Vagina (tissue), 2 donors: ENCODE measurements around the gene TK2. TPM values are rescaled to one million over a fixed set of nuclear protein-coding genes. Genes with fewer than 3 reads are reported as not detected.

Experiments
- DNase-seq, 2 donors: peaks; one replicate each; pipeline ENCODE4 v3.0.0-alpha.2; 2017; ENCODE audit errors: extremely low spot score in 2 of 2
- H3K27ac ChIP-seq: fragments of 200-600 bp; sonication (generic); one replicate; pipeline ENCODE4 v1.5.1; 2019
- H3K27me3 ChIP-seq: fragments of 200-600 bp; sonication (generic); one replicate; pipeline ENCODE4 v1.5.1; 2019
- H3K36me3 ChIP-seq, 2 donors: fragments of 200-600 bp; sonication (generic); one replicate each; pipeline ENCODE4 v1.5.1; 2017 to 2019
- H3K4me1 ChIP-seq: fragments of 200-600 bp; sonication (generic); one replicate; pipeline ENCODE4 v1.5.1; 2019
- H3K4me3 ChIP-seq, 2 donors: fragments of 200-600 bp; sonication (generic); 1 replicate in 1 of 2; 2 replicates in 1 of 2; pipeline ENCODE4 v1.5.1; 2016 to 2019
- H3K9me3 ChIP-seq: fragments of 200-600 bp; sonication (generic); one replicate; pipeline ENCODE4 v1.5.1; 2019
- CTCF ChIP-seq, 3 experiments: fragments of 450-650 bp in 2 of 3; fragments of 200-600 bp in 1 of 3; sonication (generic) in 1 of 3; IDR thresholded peaks; one replicate each; pipeline ENCODE4 v1.5.1; 2017 to 2019; ENCODE audit warnings: antibody characterized with exemption in 3 of 3, mild to moderate bottlenecking in 2 of 3, moderate library complexity in 2 of 3
- POLR2A ChIP-seq, 2 donors: fragments of 450-650 bp; IDR thresholded peaks; one replicate each; pipeline ENCODE4 v1.6.1; 2017; ENCODE audit warnings: antibody characterized with exemption in 2 of 2, mild to moderate bottlenecking in 2 of 2, moderate library complexity in 2 of 2
- POLR2AphosphoS5 ChIP-seq, 2 donors: sonication (generic); formaldehyde crosslinking; IDR thresholded peaks; one replicate each; pipeline ENCODE4 v1.9.0; 2017; ENCODE audit warnings: antibody characterized with exemption in 2 of 2, mild to moderate bottlenecking in 2 of 2, low read depth in 1 of 2; ENCODE audit not compliant: insufficient read depth in 1 of 2
- intact Hi-C: fragments of 100-400 bp; cut with DNase I; formaldehyde crosslinking; loops from one replicate; pipeline ENCODE4 v1.15.1; 2023
- total RNA-seq: library from RNA; depleted of rRNA; stranded (reverse); fragments of >200 nt; gene quantifications from one replicate; pipeline ENCODE4 v1.2.3, GENCODE V29; 2016

The TK2 gene
- total RNA-seq, 1 donor from 2014 or later, result 43.2 TPM

GRCh38 chr16:66578651-66579531 lies 29.0 kb upstream of the TK2 start, which contains the start of gene CMTM2:
Gene CMTM2, plus strand, starts transcription at chr16:66579463. Its CDS starts 145 bp downstream, at chr16:66579608.
- peak within 1 kb of the TSS; percentile 25 to 37 for H3K4me3 ChIP-seq

GRCh38 chr16:66576296-66576695 lies 26.4 kb upstream of the TK2 start:
- Histone ChIP-seq H3K27ac (no peak overlapping the region), H3K27me3 (no peaks in the 10 kb centered on the region), H3K4me3 (no peak overlapping the region), H3K36me3 (no peaks in the 10 kb centered on the region), H3K4me1 (peaks cover 17% of the 10 kb centered on the region), H3K9me3 (no peaks in the 10 kb centered on the region)
- TF ChIP-seq POLR2A (IDR thresholded peaks at IDR 0.05), result no peak
- TF ChIP-seq POLR2AphosphoS5 (IDR thresholded peaks at IDR 0.05; ENCODE audit: insufficient read depth in 1 of 2, low read depth in 1 of 2), result no peak
- TF ChIP-seq CTCF (IDR thresholded peaks at IDR 0.05), result no peak
- intact Hi-C loops, result no loop called here
- DNase-seq, result no peak

More at GRCh38 chr16:66578651-66579531, 29.0 kb upstream of the TK2 start, which contains the start of gene CMTM2:
- Histone ChIP-seq H3K9me3 (no peaks in the 10 kb centered on the region), H3K36me3 (no peaks in the 10 kb centered on the region), H3K27me3 (no peaks in the 10 kb centered on the region), H3K4me1 (peaks cover 17% of the 10 kb centered on the region), H3K27ac (peak within 1 kb of the TSS; percentile 38)
- intact Hi-C loops, result no loop called here
- DNase-seq, result no peak
- TF ChIP-seq CTCF (IDR thresholded peaks at IDR 0.05) (no peak), POLR2AphosphoS5 (IDR thresholded peaks at IDR 0.05; ENCODE audit: insufficient read depth in 1 of 2, low read depth in 1 of 2) (no peak), POLR2A (IDR thresholded peaks at IDR 0.05) (no peak)

- no peak for DNase-seq
- no peaks in the 10 kb centered on the region for H3K27me3 ChIP-seq
Observed at GRCh38 chr16:66575060-66575459, 25.1 kb upstream of the TK2 start.

GRCh38 chr16:66574531-66574930 lies 24.6 kb upstream of the TK2 start:
- no peak for DNase-seq
- intact Hi-C loops, result no loop called here
- no peaks in the 10 kb centered on the region for H3K36me3 ChIP-seq
- no peaks in the 10 kb centered on the region for H3K9me3 ChIP-seq
- no peak overlapping the region for H3K4me3 ChIP-seq
- no peak overlapping the region for H3K27ac ChIP-seq
- TF ChIP-seq POLR2AphosphoS5 (IDR thresholded peaks at IDR 0.05; ENCODE audit: insufficient read depth in 1 of 2, low read depth in 1 of 2), result no peak
- TF ChIP-seq CTCF (IDR thresholded peaks at IDR 0.05), result no peak
- TF ChIP-seq POLR2A (IDR thresholded peaks at IDR 0.05), result no peak
- H3K27me3 ChIP-seq, result no peaks in the 10 kb centered on the region
- peaks cover 17% of the 10 kb centered on the region for H3K4me1 ChIP-seq

More at GRCh38 chr16:66575060-66575459, 25.1 kb upstream of the TK2 start:
- H3K27ac ChIP-seq, result no peak overlapping the region
- no peaks in the 10 kb centered on the region for H3K9me3 ChIP-seq
- H3K4me1 ChIP-seq, result peaks cover 17% of the 10 kb centered on the region
- TF ChIP-seq POLR2A (IDR thresholded peaks at IDR 0.05), result no peak
- no peak for TF ChIP-seq POLR2AphosphoS5 (IDR thresholded peaks at IDR 0.05; ENCODE audit: insufficient read depth in 1 of 2, low read depth in 1 of 2)
- TF ChIP-seq CTCF (IDR thresholded peaks at IDR 0.05), result no peak
- intact Hi-C loops, result no loop called here
- no peak overlapping the region for H3K4me3 ChIP-seq
- no peaks in the 10 kb centered on the region for H3K36me3 ChIP-seq

GRCh38 chr16:66574081-66574480 lies 24.2 kb upstream of the TK2 start:
- Histone ChIP-seq H3K4me1 (peaks cover 12% of the 10 kb centered on the region), H3K27ac (no peak overlapping the region), H3K4me3 (no peak overlapping the region), H3K27me3 (no peaks in the 10 kb centered on the region), H3K9me3 (no peaks in the 10 kb centered on the region), H3K36me3 (no peaks in the 10 kb centered on the region)
- TF ChIP-seq POLR2AphosphoS5 (IDR thresholded peaks at IDR 0.05; ENCODE audit: insufficient read depth in 1 of 2, low read depth in 1 of 2) (no peak), POLR2A (IDR thresholded peaks at IDR 0.05) (no peak), CTCF (IDR thresholded peaks at IDR 0.05) (no peak)
- intact Hi-C loops, result no loop called here
- DNase-seq, result no peak
